ENCODE measurements around the gene GPR39.

GPR39 gene

DNA sequence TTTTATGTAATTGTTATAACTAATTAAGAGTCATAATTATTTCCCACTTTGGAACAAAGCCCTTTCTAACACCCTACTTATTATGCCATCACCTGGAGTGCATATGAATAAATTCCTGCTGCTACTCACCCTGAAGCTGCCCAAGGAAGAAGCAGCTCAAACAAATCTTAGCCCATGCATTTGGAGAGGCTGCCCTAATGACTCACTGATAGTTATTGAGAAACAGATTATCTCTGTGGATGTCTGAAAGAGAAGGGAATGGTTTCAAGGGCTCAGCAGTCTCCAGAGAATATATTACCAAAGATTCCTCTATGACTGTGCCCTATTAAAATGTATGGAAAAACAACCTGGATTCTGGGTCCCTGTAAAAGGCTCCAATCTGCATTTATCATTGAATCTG lies 81.0 kb downstream of the GPR39 start:
- DNase-seq (ENCODE audit: low read depth), result peak; percentile 22

DNA sequence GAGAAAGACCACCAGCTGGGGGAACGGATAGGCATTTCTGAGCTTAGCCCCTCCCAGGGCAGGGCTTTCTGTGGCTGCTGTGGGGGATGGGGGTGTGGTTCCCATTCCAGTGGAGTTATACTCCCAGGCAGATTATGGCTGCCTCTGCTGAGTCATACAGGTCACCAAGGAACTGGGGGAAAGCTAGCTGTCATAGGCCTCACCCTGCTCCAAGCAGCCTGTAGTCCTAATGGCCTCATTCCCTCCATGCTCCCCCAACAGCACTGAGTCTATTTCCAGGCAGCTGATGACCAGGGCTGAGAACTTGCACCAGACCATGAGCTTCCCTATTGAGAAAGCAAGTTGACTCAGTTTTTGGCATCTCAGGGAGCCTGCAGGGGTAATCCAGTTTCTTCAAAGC lies 87.1 kb downstream of the GPR39 start:
- DNase-seq (ENCODE audit: low read depth), result peak; percentile 41

DNA sequence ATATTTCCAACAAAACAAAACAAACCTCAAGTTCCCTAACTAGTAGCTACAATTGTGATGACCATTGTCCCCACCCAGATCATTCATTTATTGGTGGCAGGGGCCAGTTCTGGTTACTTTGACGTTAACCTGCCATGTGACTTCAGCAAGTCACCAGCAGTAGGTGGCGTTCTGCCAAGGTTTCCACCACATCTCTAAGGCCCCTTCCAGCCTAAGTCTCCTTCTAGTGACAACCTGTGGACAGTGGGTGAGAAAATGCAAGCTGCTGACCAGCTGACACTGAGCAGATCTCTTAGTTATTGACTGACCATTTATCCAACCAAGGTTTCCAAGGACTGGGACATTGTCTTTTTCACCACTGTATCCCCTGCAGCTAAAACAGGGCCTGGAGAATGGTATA lies 98.4 kb downstream of the GPR39 start:
- DNase-seq (ENCODE audit: low read depth), result no peak

DNA sequence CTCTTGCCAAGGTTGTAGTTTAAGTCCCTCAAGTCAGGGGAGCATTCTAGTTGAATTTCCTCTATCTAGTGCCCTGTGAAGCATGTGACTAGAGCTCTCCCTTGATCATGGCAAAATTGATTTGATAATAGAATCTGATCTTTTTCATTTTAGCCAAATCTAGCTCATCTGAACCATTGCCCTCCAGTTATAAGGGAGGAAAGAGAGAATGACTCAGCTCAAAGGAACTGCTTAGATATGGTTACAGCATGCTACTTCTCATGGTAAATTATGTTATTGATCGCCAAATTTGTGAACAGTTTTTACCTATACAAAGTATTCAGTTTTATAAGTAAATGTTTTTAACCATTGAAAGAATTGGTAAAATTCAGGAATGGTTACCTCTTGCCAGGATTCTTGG lies 100.8 kb downstream of the GPR39 start:
- DNase-seq (ENCODE audit: low read depth), result peak; percentile 54

DNA sequence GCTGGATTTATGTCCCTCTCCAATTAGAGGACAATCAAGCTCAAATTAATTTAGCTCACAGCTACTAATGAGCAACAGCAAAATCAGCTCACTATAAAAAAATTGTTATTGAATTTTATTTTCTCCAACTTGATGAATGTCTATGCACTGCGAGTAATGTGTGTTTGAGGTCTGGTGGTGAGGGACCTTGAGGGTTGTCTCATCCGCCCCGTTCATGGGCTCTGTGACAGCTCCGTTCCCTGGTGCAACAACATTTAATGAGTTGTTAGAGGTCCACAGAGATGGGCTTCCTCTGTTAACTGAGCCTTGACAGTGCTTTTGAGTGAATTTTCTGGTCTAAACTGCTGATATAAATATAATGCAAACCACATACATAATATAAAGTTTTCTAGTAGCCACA lies 101.7 kb downstream of the GPR39 start:
- no peak for DNase-seq (ENCODE audit: low read depth)

DNA sequence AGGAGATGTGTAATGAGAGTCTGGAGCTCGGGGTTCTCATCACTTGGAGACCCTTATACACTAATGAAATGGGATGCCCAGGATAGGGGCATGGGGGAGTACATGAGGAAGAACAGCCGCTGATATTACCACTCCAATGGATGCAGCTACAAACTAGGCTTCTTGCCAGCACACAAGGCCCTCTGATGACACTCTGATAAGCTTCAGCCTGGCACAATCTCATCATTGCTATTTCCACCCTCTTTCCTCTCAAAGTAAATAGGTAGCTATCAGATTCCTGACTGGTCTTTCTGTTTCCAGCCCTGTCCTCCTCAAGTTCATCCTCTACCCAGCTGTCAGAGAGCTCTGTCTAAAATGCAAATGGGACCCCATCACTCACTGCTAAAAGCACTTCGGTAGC lies 103.0 kb downstream of the GPR39 start:
- DNase-seq (ENCODE audit: low read depth), result no peak

DNA sequence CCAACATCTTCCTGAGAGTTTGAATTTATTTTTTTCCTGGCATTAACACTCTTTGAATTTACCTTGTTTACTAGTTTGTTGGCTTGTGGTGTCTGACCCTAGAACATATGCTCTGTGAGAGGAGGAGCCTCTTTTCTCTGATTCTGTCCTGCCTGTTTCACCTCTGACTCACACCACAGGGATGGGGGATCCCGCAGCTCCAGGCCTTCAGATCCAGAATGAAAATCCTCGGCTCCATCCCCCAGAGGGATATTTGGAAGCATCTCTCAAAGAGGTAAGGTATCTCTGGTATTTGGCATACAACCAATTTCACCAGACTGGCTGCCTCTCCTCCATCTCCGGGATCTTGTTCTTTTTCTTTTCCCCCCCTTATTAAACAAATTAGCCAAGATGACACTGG lies 104.7 kb downstream of the GPR39 start:
- peak; percentile 61 for DNase-seq (ENCODE audit: low read depth)

DNA sequence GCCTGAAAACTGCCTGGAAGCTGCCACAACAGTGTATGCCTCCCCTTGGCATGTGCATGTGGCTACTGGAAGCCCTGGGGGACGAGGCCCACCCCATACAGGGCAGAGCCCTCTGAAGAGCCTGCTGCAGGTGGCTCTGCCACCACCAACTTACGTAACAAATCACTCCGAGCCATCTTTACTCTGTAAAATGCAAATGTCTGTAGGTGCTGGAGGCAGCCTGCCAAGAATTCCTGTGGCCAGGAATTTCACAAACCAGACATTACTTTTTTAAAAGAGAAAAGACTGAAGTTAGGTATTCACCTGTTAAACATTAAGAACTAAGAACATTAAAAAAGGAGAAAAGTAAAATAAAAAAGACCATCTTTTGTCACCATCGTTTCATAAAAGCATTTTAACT lies 106.3 kb downstream of the GPR39 start:
- DNase-seq (ENCODE audit: low read depth), result no peak

DNA sequence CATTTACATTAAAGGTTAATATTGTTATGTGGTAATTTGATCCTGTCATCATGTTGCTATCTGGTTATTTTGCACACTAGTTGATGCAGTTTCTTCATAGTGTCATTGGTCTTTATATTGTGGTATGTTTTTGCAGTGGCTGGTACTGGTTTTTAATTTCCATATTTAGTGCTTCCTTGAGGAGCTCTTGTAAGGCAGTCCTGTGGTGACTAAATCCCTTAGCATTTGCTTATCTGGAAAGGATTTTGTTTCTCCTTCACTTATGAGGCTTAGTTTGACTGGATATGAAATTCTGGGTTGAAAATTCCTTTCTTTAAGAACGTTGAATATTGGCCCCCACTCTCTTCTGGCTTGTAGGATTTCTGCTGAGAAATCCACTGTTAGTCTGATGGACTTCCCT lies 120.5 kb downstream of the GPR39 start:
- peak; percentile 11 for DNase-seq (ENCODE audit: low read depth)

DNA sequence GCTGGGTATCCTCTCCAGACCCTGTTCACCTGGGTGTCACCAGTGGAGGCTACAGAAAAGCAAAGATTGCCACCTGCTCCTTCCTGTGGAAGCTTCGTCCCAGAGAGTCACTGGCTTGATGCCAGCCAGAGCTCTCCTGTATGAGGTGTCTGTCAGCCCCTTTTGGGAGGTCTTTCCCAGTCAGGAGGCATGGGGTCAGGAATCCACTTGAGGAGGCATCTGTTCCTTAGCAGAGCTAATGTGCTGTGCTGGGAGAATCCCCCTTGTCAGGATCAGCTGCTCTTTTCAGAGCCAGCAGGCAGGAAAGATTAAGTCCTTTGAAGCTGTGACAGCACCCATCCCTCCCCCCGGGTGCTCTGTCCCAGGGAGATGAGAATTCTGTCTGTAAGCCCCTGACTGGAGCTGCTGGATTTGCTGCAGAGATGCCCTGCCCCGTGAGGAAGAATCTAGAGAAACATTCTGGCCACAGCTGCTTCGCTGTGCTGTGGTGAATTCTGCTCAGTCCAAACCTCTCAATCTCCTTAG lies 121.8 kb downstream of the GPR39 start:
- no peak for DNase-seq (ENCODE audit: low read depth)

DNA sequence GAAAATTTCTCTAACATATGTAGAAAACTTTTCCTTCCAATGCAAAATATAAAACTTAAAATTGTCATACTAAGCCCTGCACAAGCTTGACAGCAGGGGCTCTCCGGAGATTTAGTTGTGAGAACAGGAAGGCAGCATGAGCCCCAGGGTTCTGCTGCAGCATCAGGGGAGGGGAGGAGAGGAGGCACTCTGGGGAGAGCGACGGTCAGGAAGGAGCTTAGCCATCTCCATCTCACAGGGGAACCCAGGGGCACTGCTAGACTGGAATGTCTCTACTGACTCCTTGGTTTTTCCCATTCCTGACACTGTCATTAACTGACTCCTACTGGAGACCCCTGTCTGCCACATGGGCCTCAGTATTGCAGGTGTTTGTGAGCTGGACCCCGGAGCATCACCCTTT lies 123.6 kb downstream of the GPR39 start:
- no peak for DNase-seq (ENCODE audit: low read depth)

DNA sequence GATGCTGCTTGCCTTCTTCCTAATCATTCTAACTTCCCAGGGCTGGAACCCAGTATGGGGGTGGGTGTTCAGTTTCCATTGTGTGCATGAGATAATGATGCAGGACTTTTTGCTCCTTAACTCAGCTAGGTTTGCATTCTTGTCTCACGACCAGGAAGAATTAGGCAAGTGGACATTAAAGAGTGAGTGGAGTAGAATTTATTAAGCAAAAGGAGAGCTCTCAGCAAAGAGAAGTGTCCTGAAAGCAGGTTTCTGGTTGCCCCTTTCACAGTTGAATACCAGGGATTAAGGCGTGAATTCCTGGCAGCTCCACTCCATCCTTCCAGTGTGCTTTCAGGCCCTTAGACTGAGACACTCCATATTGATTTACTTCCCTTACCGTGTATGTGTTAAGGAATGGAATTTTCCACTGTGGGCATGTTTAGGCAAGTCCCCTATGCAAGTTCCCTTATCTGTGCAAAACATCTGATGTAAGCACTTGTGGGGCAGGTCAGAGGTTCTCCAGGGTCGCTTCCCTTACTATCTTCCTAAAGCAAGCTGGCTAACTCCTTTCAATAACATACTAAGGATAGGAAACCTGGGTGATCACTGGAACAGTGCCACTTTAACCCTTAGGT lies 126.5 kb downstream of the GPR39 start:
- DNase-seq (ENCODE audit: low read depth), result no peak

DNA sequence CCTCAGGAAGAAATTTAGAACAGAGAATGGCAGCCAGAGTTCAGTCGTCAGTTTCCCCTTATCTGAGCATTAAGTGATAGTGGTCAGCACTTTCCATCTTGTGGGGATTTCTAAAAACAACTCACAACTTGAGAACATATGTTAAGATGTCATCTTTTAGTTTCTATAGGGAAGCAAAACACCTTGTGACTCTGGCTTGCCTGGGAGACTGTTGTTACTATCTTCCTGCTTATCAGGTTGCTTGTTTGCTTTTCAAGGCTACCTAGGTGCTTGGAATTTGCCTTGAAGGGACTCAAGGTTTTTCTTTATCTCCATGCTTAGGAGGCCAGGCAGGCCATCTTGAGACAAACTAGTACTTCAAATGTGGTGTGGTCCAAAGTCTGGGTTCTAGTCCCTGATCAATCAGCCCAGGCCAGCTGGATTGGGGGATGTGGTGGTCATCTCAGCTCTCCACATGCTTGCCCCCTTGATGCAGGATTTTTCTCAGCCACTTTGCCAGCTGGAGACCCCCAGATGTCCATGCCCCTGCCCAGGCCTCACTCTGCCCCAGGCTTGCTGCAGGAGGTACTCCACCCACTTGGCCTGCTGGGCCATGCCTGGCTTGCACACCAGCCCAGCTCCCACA lies 127.5 kb downstream of the GPR39 start:
- no peak for DNase-seq (ENCODE audit: low read depth)

DNA sequence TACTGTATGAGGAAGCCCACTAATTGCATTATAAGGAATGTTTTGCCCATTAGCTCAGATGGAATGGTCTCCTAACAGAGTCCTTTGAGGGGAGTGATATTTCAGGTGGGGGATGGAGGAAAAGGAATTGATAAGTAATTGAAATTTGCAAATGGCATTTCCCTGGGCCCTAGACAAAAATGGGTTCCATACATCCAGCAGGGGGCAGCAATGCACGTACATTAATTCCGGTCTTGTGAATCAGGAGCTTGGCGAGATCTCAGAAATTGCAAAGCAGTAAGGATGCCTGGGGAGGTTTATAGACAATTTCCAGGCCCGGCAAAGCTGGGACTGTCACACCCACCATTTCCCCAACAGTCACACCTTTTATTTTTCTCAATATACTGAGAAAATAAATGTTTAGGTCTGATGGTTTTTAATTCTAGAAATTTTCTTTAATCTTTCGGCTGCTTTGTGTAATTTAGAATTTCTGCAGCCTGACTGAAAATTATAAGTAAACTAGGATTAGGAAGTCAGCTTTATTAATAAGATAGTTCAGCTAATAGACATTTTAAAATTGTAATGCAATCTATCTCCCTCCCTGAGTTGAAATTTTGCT lies 130.6 kb downstream of the GPR39 start:
- DNase-seq (ENCODE audit: low read depth), result peak; percentile 83

DNA sequence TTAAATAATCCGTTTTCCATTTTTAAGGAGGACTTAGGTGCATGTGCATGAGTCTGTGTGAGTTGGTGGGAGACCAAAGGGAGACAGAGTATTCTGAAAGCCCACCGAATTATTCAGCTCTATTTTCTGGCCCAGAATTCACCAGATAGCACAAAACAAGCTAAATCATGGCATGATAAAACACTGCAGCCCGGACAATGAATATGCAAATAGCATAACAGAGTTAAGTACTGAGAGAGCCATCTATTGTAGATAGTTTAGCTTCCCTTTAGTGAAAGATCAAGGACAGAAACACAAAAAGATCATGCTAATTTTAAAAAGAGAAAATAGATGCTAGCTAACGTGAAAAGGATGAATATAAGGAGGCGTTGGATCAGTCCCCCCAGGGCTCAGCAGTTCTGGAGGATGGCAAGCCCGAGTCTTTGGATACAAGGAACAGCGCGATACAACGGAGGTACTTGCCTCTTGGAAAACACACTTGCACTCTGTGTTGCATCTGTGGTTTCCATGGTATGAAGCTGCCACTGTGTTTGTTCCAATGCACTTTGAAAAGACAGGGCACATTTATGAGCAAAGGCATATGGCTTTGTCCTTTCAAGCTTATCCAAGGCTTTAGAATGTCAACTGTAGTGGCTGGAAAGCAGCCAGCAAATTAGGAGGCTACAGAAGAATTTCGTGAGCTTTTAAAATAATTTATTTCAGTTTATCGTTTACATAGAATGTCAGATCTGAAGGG lies 133.5 kb downstream of the GPR39 start:
- no peak for DNase-seq (ENCODE audit: low read depth)

DNA sequence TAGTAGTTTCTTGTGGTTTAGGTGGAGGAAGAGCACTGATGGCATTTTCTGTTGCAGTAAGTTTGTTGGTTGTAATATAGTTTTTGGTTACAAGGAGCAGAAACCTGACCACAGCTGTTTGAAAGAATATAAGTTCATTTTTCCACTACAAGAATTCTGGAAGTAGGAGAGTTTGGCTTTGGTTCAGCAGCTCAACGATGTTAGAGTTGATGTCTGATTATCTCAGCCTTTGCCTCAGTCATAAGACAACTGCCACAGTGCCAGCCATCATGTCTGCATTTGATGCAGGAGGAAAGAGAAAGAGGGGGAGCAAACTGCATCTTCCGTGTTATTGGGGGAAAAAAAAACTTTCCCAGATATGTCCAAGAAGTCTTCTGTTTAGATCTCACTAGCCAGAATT lies 134.3 kb downstream of the GPR39 start:
- DNase-seq (ENCODE audit: low read depth), result no peak

DNA sequence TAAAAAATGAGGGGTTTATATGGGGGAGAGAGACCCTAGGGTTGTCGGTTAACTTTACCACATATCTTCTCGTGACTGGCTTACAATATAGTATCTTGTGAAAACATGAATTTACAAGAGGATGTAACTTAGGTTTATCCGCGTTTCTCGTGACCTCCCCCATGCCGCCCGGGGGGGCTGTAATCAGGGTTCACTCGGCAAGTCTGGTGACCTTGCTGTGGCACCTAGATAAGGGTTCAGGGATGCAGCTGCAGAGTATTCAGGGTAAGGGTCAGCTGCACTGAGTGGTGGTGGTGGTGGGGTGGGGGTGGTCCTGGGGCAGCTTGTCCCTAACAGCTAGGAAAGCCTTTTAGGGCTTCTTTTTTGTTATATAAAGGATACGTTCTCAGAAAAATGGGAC lies 141.1 kb downstream of the GPR39 start:
- DNase-seq (ENCODE audit: low read depth), result no peak

DNA sequence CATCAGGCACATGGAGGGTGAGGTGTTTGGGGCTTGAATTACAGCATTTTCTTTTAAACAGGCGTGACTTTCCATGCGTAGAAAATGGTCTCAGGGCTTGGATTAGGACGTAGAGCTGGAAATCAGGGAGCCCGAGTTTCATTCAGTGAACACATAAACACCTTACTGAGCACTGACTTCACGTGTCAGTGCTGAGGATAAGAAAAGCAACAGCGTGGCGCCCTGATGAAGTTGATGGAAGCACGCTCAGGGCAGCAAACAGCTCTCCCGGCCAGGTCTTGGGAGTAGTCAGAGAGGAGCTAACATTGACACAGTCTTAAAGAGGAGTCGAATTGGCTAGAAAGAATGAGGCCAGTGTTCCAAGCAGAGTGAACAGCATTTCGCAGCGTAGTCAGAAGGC lies 142.7 kb downstream of the GPR39 start:
- no peak for DNase-seq (ENCODE audit: low read depth)

DNA sequence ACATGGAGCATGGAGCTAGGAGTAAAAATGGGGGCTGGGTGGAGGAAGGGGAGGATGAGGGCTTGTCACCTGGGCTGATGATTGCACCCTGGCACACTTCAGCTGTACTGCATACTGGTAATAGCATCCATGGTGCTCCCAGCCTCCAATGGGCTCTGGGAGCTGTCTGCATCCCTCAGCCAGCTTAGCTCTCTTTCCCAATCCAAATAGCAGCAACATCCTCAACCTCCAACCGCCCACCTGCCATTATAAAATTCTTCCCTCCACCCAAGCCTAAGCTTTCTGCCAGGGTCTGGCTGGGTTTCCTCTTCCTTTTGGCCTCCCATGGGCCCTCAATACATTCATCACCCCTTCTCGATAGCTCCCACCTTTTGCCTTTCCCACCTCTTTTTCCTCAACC lies 143.3 kb downstream of the GPR39 start:
- no peak for DNase-seq (ENCODE audit: low read depth)

DNA sequence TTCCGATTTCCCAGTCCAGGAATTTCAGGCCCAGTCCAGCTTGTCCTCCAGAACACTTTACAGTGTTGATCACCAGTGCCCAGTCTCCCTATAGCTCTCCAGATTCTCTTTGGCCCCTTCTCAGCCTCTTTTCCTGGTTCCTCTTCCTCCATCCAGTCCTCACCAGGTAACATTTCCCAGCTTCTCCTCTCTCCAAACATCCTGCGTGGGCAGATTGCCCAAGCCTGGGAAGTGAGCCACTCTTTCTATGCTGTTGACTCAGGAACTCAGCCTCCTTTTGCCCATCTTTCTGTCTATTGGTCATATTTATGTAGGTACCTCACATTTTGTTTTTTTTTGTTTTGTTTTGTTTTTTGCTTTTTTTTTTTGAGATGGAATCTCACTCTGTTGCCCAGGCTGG lies 144.0 kb downstream of the GPR39 start:
- DNase-seq (ENCODE audit: low read depth), result no peak

DNA sequence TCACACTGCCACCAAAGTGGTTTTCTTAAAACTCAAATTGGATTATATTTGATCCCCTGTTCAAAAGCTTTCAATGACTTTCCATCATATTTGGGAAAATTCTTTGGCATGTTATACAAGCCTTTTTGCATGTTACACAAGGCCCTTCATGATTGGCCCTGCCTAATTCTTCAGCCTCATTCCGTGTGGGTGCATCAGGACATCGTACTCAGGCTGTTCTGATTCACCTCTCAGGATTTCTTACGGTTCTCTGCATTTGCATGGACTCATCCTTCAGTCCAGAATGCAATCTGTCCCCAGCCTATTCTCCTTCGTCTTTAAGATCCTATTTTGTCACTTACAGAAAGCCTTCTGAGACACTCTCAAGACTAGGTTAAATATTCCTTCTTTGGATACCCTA lies 145.6 kb downstream of the GPR39 start:
- DNase-seq (ENCODE audit: low read depth), result peak; percentile 59

DNA sequence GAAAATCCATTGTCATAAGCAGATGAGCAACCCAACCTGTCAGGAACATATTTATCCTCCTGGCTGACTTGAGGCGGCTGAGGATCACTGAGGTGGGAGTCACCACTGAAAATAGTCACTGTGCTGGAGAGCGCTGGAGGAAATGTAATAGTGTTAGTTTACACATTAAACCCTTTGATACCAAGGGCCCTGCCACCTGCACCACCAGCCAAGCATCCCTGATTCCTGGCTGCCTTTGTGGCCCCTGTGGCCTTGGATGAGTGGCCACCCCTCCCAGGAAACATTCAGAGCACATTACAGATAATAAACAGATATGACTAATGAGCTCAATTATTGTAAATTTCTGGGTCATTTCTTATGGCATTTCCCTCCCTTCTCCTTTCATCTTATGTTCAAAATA lies 147.5 kb downstream of the GPR39 start:
- DNase-seq (ENCODE audit: low read depth), result no peak

DNA sequence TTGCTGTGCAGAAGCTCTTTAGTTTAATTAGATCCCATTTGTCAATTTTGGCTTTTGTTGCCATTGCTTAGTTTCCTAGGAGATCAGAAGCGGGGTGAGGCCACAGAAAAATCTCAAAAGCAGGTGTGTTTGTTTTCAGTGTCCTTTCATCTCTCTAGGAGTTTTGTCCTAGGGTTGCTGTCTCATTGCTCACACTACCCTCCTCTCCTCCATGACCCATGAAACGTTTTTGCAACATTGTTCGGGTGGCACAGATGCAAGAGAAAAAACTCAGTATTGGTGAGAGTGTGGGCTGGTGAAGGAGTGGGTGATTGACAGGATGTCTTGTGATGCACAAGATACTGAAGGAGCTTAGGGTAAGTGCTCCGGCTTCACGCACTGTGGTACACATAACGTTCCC lies 149.8 kb downstream of the GPR39 start:
- DNase-seq (ENCODE audit: low read depth), result no peak
